GM23248 (cell line): ENCODE results near the gene SPOP.

Experiments used
- EZH2 ChIP-seq: fragments of 200-600 bp; sonication (generic); IDR thresholded peaks from 2 replicates; pipeline ENCODE4 v1.6.1; 2018; ENCODE audit warnings: antibody characterized with exemption, mild to moderate bottlenecking; ENCODE audit not compliant: insufficient read depth, poor library complexity, severe bottlenecking
- EZH2phosphoT487 ChIP-seq: fragments of 200-600 bp; sonication (generic); IDR thresholded peaks from 2 replicates; pipeline ENCODE4 v1.6.1; 2018; ENCODE audit warnings: antibody characterized with exemption, moderate library complexity, mild to moderate bottlenecking, low read depth; ENCODE audit not compliant: insufficient read depth

GRCh38 chr17:49570540-49571242, 107.2 kb downstream of the SPOP start:
- TF ChIP-seq EZH2 (no peak), EZH2phosphoT487 (no peak)
